ENCODE data around the gene ADAD2. TPM values are rescaled to one million over a fixed set of nuclear protein-coding genes. Genes with fewer than 3 reads are reported as not detected.

Gene ADAD2
- total and polyA plus RNA-seq, 2 donors (not counting 3 experiments of a cell fraction or from before 2014, with no cell fraction given): 0.04 TPM; not detected in 1

DNA sequence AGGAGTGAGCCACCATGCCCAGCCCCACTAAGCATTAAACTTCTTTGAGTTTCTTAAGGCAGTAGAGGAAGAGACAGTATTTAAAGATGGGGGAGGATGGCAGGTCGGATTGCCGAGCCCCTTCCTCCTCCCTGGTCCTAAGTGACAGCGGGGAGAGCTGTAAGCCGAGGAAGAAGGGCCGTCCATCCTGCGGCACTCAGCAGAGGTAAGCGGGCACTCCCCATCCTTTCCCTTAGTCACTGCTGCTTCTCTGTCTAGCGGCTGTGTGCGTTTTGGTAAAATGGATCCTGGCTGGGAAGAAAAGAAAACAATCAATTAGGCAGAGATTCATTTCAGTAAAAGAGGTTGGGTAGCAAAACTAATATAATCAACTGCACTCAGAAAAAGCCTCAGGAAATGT is 31.9 kb upstream of the ADAD2 start:
- DNase-seq (ENCODE audit: low read depth, low spot score) (no peak), FAIRE-seq (no peak)
- dilution Hi-C loops (cut with MboI; ENCODE audit: extremely low pct_ligation_motif_present, low sequenced_read_pairs) (no loop called here), intact Hi-C loops (cut with micrococcal nuclease) (loop anchor here (5.0 kb wide), 1 partner anchor 768 kb away; no protein-coding TSS in a partner anchor)
- Histone ChIP-seq H3K36me3 (ENCODE audit: control insufficient read depth in 2 of 2, extremely low read depth in 1 of 2, insufficient read depth in 2 of 2, low read length in 2 of 2) (no peaks in the 10 kb centered on the region), H3K9me1 (replicated peaks; ENCODE audit: control insufficient read depth, extremely low read depth, insufficient read depth, low read length) (no peaks in the 10 kb centered on the region), H3K9ac (replicated peaks; ENCODE audit: extremely low read depth, insufficient read depth, low read length) (no peak overlapping the region), H3K4me3 (replicated peaks in 1 of 3; ENCODE audit: insufficient read depth in 1 of 3, low read depth in 1 of 3, low read length in 3 of 3) (no peak overlapping the region), H3K4me1 (ENCODE audit: control insufficient read depth, extremely low read depth, insufficient read depth, low read length) (no peaks in the 10 kb centered on the region), H3K27ac (ENCODE audit: insufficient read depth, low read depth, low read length) (no peak overlapping the region), H3K9me3 (replicated peaks; ENCODE audit: control insufficient read depth, insufficient read depth, low read length) (no peaks in the 10 kb centered on the region), H3K27me3 (ENCODE audit: control insufficient read depth in 2 of 2, insufficient read depth in 2 of 2, low read length in 2 of 2) (peaks cover 22 to 29% of the 10 kb centered on the region in 2 experiments), H3K4me2 (ENCODE audit: insufficient read depth, low read length) (no peak overlapping the region), H4K20me1 (replicated peaks; ENCODE audit: control insufficient read depth, extremely low read depth, insufficient read depth, low read length) (no peaks in the 10 kb centered on the region), H2AFZ (ENCODE audit: low read depth, low read length) (no peak overlapping the region), H3K79me2 (ENCODE audit: control insufficient read depth, insufficient read depth, low read length) (no peaks in the 10 kb centered on the region)
- POLR2A ChIA-PET: no interaction called here
- CTCF ChIA-PET: interaction anchor here (0.9 kb wide), 1 partner anchor 15 kb away, joined by 3 read pairs; no protein-coding TSS in a partner anchor
- TF ChIP-seq MYC (IDR thresholded peaks at IDR 0.05; ENCODE audit: low read depth, low read length): no peak
- no TSS peak for BruUV-seq (replicated peaks)

GRCh38 chr16:84159800-84160199 is 31.2 kb upstream of the ADAD2 start:
- Histone ChIP-seq H3K27ac (ENCODE audit: insufficient read depth, low read depth, low read length) (no peak overlapping the region), H3K36me3 (ENCODE audit: control insufficient read depth in 2 of 2, extremely low read depth in 1 of 2, insufficient read depth in 2 of 2, low read length in 2 of 2) (no peaks in the 10 kb centered on the region), H3K9me3 (replicated peaks; ENCODE audit: control insufficient read depth, insufficient read depth, low read length) (no peaks in the 10 kb centered on the region), H3K4me1 (ENCODE audit: control insufficient read depth, extremely low read depth, insufficient read depth, low read length) (no peaks in the 10 kb centered on the region), H4K20me1 (replicated peaks; ENCODE audit: control insufficient read depth, extremely low read depth, insufficient read depth, low read length) (no peaks in the 10 kb centered on the region), H3K4me3 (replicated peaks in 1 of 3; ENCODE audit: insufficient read depth in 1 of 3, low read depth in 1 of 3, low read length in 3 of 3) (no peak overlapping the region), H3K4me2 (ENCODE audit: insufficient read depth, low read length) (no peak overlapping the region), H3K27me3 (ENCODE audit: control insufficient read depth in 2 of 2, insufficient read depth in 2 of 2, low read length in 2 of 2) (peaks cover 29 to 37% of the 10 kb centered on the region in 2 experiments), H3K79me2 (ENCODE audit: control insufficient read depth, insufficient read depth, low read length) (no peaks in the 10 kb centered on the region), H3K9me1 (replicated peaks; ENCODE audit: control insufficient read depth, extremely low read depth, insufficient read depth, low read length) (no peaks in the 10 kb centered on the region), H2AFZ (ENCODE audit: low read depth, low read length) (no peak overlapping the region), H3K9ac (replicated peaks; ENCODE audit: extremely low read depth, insufficient read depth, low read length) (no peak overlapping the region)
- no peak for DNase-seq (ENCODE audit: low read depth, low spot score)
- ChIA-PET POLR2A (no interaction called here), CTCF (interaction anchor here (1.4 to 1.7 kb wide), 2 partner anchors 11 to 13 kb away, joined by 4 to 6 read pairs; no protein-coding TSS in a partner anchor)
- FAIRE-seq: no peak
- no TSS peak for BruUV-seq (replicated peaks)
- no peak for TF ChIP-seq GATA2 (IDR thresholded peaks at IDR 0.05; ENCODE audit: insufficient read depth, insufficient read length, low read depth, low read length)
- TF ChIP-seq, protein P1, sequence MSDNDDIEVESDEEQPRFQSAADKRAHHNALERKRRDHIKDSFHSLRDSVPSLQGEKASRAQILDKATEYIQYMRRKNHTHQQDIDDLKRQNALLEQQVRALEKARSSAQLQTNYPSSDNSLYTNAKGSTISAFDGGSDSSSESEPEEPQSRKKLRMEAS (IDR thresholded peaks at IDR 0.05; ENCODE audit: insufficient read depth, insufficient read length): no peak
- no peak for TF ChIP-seq POLR2AphosphoS5 (IDR thresholded peaks at IDR 0.05; ENCODE audit: insufficient read depth, low read depth, low read length)
- no peak for TF ChIP-seq MYC (IDR thresholded peaks at IDR 0.05; ENCODE audit: low read depth, low read length)
- TF ChIP-seq POLR2A (IDR thresholded peaks at IDR 0.05; ENCODE audit: low read depth, low read length): no peak
- TF ChIP-seq JUN (IDR thresholded peaks at IDR 0.05; ENCODE audit: borderline replicate concordance, insufficient read depth, insufficient read length, low read depth): no peak
- TF ChIP-seq FOS (IDR thresholded peaks at IDR 0.05; ENCODE audit: borderline replicate concordance, insufficient read depth, low read length): no peak
- TF ChIP-seq CTCF (IDR thresholded peaks at IDR 0.05; ENCODE audit: extremely low read depth in 1 of 2, insufficient read depth in 1 of 2, low read depth in 1 of 2, low read length in 2 of 2): no peak
- TF ChIP-seq EZH2 (IDR thresholded peaks at IDR 0.05; ENCODE audit: borderline replicate concordance, low read depth, low read length, severe bottlenecking): no peak
- intact Hi-C loops (cut with micrococcal nuclease): loop anchor here (5.0 kb wide), 1 partner anchor 768 kb away; no protein-coding TSS in a partner anchor
- dilution Hi-C loops (cut with MboI; ENCODE audit: extremely low pct_ligation_motif_present, low sequenced_read_pairs): no loop called here
